IMR-90 (cell line): Measurements from ENCODE around the gene GARNL3. TPM values are rescaled to one million over a fixed set of nuclear protein-coding genes. Genes with fewer than 3 reads are reported as not detected.

Experiments used
- ATAC-seq: fragments of 200-7000 bp; cut with Tn5 transposase; 2 replicates; pipeline ENCODE4 v1.9.1; 2020; ENCODE audit warnings: low read depth, mild to moderate bottlenecking, moderate library complexity
- BruUV-seq: library from RNA; stranded (reverse); fragments of 400-500 nt; replicated peaks from 2 replicates; lab custom pipeline; 2021; lab: Mats Ljungman, UMichigan
- CTCF ChIA-PET: fragments of 300-600 bp; formaldehyde crosslinking; extraction: SDS; loops from one replicate; lab custom pipeline; 2021; ENCODE audit warnings: antibody characterized with exemption; lab: Yijun Ruan, JAX
- POLR2A ChIA-PET: fragments of 300-600 bp; sonication (Branson Sonifier 250); formaldehyde crosslinking; loops from one replicate; lab custom pipeline; 2022; ENCODE audit warnings: antibody characterized with exemption; ENCODE audit not compliant: unreplicated experiment; lab: Charles Lee
- DNase-seq: peaks from one replicate; pipeline ENCODE4 v3.0.0; 2013
- H2AFZ ChIP-seq: replicated peaks from 2 replicates; pipeline ENCODE3; 2013; ENCODE audit warnings: low read length, mild to moderate bottlenecking; ENCODE audit not compliant: poor library complexity
- H2AK5ac ChIP-seq: 2 replicates; pipeline ENCODE4 v1.6.1; 2013; ENCODE audit warnings: low read depth, low read length, inconsistent platforms
- H2AK9ac ChIP-seq: replicated peaks from 2 replicates; pipeline ENCODE3; 2013; ENCODE audit warnings: mild to moderate bottlenecking, low read depth, low read length, moderate library complexity; ENCODE audit not compliant: poor library complexity
- H2BK120ac ChIP-seq: 2 replicates; pipeline ENCODE4 v1.6.1; 2013; ENCODE audit warnings: low read depth, low read length, inconsistent platforms
- H2BK15ac ChIP-seq: 3 replicates; pipeline ENCODE4 v1.6.1; 2013; ENCODE audit warnings: low read depth, low read length, inconsistent platforms
- H2BK20ac ChIP-seq: 2 replicates; pipeline ENCODE4 v1.6.1; 2013; ENCODE audit warnings: low read depth, mild to moderate bottlenecking, inconsistent platforms, low read length, moderate library complexity
- H2BK5ac ChIP-seq: 2 replicates; pipeline ENCODE4 v1.6.1; 2013; ENCODE audit warnings: mild to moderate bottlenecking, low read depth, low read length, inconsistent platforms; ENCODE audit not compliant: poor library complexity, severe bottlenecking
- H3K14ac ChIP-seq: replicated peaks from 2 replicates; pipeline ENCODE4 v1.6.1; 2013; ENCODE audit warnings: low read depth, low read length, inconsistent platforms
- H3K18ac ChIP-seq: 2 replicates; pipeline ENCODE4 v1.6.1; 2013; ENCODE audit warnings: low read depth, low read length, control low read depth
- H3K23ac ChIP-seq: 2 replicates; pipeline ENCODE4 v1.6.1; 2013; ENCODE audit warnings: low read depth, low read length, inconsistent platforms
- H3K27ac ChIP-seq: 2 replicates; pipeline ENCODE4 v1.5.1; 2013; ENCODE audit warnings: mild to moderate bottlenecking, control low read depth, low read length; ENCODE audit not compliant: insufficient read depth
- H3K27me3 ChIP-seq: 2 replicates; pipeline ENCODE4 v1.6.1; 2013; ENCODE audit warnings: low read length; ENCODE audit not compliant: control insufficient read depth, insufficient read depth
- H3K36me3 ChIP-seq: 2 replicates; pipeline ENCODE4 v1.6.1; 2013; ENCODE audit warnings: low read length, mixed read lengths; ENCODE audit not compliant: control insufficient read depth, insufficient read depth
- H3K4ac ChIP-seq: 2 replicates; pipeline ENCODE4 v1.6.1; 2013; ENCODE audit warnings: low read depth, low read length, inconsistent platforms
- H3K4me1 ChIP-seq: 2 replicates; pipeline ENCODE4 v1.6.1; 2013; ENCODE audit warnings: low read length, mixed read lengths; ENCODE audit not compliant: control insufficient read depth, insufficient read depth
- H3K4me2 ChIP-seq: 2 replicates; pipeline ENCODE4 v1.6.1; 2013; ENCODE audit warnings: low read depth, mild to moderate bottlenecking, control low read depth, low read length, moderate library complexity
- H3K4me3 ChIP-seq: 2 replicates; pipeline ENCODE4 v1.5.1; 2013; ENCODE audit warnings: low read depth, mild to moderate bottlenecking, control low read depth, low read length, moderate library complexity; ENCODE audit not compliant: insufficient read depth
- H3K56ac ChIP-seq: 2 replicates; pipeline ENCODE4 v1.6.1; 2013; ENCODE audit warnings: low read length, inconsistent platforms; ENCODE audit not compliant: insufficient read depth; ENCODE audit errors: extremely low read depth
- H3K79me1 ChIP-seq, 2 experiments: 2 replicates each; pipeline ENCODE4 v1.6.1; 2013; ENCODE audit warnings: low read length in 2 of 2, inconsistent platforms in 1 of 2, low read depth in 1 of 2
- H3K9ac ChIP-seq: 2 replicates; pipeline ENCODE4 v1.6.1; 2013; ENCODE audit warnings: low read depth, low read length, control low read depth
- H3K9me1 ChIP-seq: 2 replicates; pipeline ENCODE4 v1.6.1; 2013; ENCODE audit warnings: low read length, inconsistent platforms; ENCODE audit not compliant: insufficient read depth
- H3K9me3 ChIP-seq: 2 replicates; pipeline ENCODE4 v1.6.1; 2013; ENCODE audit warnings: low read length; ENCODE audit not compliant: control insufficient read depth, insufficient read depth
- H4K20me1 ChIP-seq: 2 replicates; pipeline ENCODE4 v1.6.1; 2013; ENCODE audit warnings: low read length, inconsistent platforms; ENCODE audit not compliant: insufficient read depth
- H4K5ac ChIP-seq: 2 replicates; pipeline ENCODE4 v1.6.1; 2013; ENCODE audit warnings: mild to moderate bottlenecking, low read depth, low read length, control low read depth
- H4K8ac ChIP-seq, 2 experiments: 2 replicates each; pipeline ENCODE4 v1.6.1; 2013; ENCODE audit warnings: low read depth in 2 of 2, low read length in 2 of 2, control low read depth in 1 of 2, inconsistent platforms in 1 of 2
- H4K91ac ChIP-seq: 2 replicates; pipeline ENCODE4 v1.6.1; 2013; ENCODE audit warnings: low read depth, low read length, inconsistent platforms; ENCODE audit not compliant: insufficient read depth
- RFX5 ChIP-seq: IDR thresholded peaks from 2 replicates; pipeline ENCODE4 v1.8.0; 2012; ENCODE audit warnings: low read depth, mild to moderate bottlenecking, low read length, moderate library complexity
- WGBS, 2 experiments: methylation state at CpG; one replicate each; pipeline versions ENCODE4 v1.1.5 to v1.1.7; 2013; ENCODE audit warnings: missing lambda C conversion rate in 2 of 2; ENCODE audit not compliant: insufficient read length in 1 of 2; ENCODE audit errors: extremely low coverage in 2 of 2; 5-methylcytosine and 5-hydroxymethylcytosine counted together
- dilution Hi-C: fragments of 300-500 bp; cut with HindIII; formaldehyde crosslinking; loops from one replicate; pipeline ENCODE4 v1.14.3; 2018; ENCODE audit warnings: low sequenced_read_pairs; ENCODE audit not compliant: unreplicated experiment
- in situ Hi-C: fragments of 300-500 bp; cut with MboI; formaldehyde crosslinking; loops from 3 replicates; pipeline ENCODE4 v1.14.3; 2019; ENCODE audit warnings: low sequenced_read_pairs, inconsistent platforms, mixed read lengths
- intact Hi-C: fragments of 100-400 bp; cut with micrococcal nuclease; formaldehyde crosslinking; loops from 2 replicates; pipeline ENCODE4 v1.10.0; 2022
- polyA plus RNA-seq, 3 experiments: library from polyadenylated mRNA; depleted of rRNA; stranded (reverse); fragments of >200 nt; gene quantifications; 2 replicates each; pipeline ENCODE4 v1.2.3, GENCODE V29; 2012; ENCODE audit warnings: low replicate concordance in 1 of 3
- total RNA-seq: library from RNA; depleted of rRNA; stranded (reverse); fragments of >200 nt; gene quantifications from 2 replicates; pipeline ENCODE4 v1.2.3, GENCODE V29; 2012
- TF ChIP-seq, protein P1 (sequence below): fragments of 150-350 bp; IDR thresholded peaks from 2 replicates; pipeline ENCODE4 v1.6.1; 2017; ENCODE audit warnings: mild to moderate bottlenecking, antibody characterized with exemption, low read length, low read depth

The GARNL3 gene
- total and polyA plus RNA-seq, 2 of the 4 experiments (the other 2 are of a cell fraction), result 1.9 to 5.0 TPM

DNA sequence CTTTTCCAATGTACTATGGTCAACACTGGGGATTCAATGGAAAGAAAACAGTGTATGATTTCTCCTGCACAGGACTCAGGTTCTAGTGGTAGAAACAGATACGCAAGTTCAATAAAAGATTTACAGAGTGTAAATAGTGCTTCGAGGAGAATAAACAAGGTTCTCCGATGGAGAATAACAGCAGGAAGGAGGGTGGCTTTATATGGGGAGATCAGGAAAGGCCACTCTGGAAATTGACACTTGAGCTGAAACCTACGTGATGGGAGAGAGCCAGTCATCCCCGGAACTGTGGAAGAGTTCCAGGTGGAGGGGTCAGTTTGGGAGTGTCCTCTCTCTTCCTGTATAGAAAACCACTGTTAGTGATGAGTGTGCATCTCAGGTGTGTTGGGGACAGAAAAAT is 65.9 kb downstream of the GARNL3 start:
- dilution Hi-C loops (no loop called here), in situ Hi-C loops (no loop called here), intact Hi-C loops (no loop called here)
- CTCF ChIA-PET, result interaction anchor here (1.0 kb wide), 1 partner anchor 18 kb away, joined by 3 read pairs; no protein-coding TSS in a partner anchor
- no peaks in the 10 kb centered on the region for H3K79me1 ChIP-seq
- H2BK20ac ChIP-seq, result no peak overlapping the region
- H3K14ac ChIP-seq, result no peak overlapping the region
- ATAC-seq, result no peak
- BruUV-seq, result no TSS peak
- no peak overlapping the region for H4K8ac ChIP-seq
- TF ChIP-seq, protein P1, sequence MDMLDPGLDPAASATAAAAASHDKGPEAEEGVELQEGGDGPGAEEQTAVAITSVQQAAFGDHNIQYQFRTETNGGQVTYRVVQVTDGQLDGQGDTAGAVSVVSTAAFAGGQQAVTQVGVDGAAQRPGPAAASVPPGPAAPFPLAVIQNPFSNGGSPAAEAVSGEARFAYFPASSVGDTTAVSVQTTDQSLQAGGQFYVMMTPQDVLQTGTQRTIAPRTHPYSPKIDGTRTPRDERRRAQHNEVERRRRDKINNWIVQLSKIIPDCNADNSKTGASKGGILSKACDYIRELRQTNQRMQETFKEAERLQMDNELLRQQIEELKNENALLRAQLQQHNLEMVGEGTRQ, result no peak
- TF ChIP-seq RFX5, result no peak
- no peak overlapping the region for H3K27ac ChIP-seq
- POLR2A ChIA-PET, result no interaction called here
- H3K27me3 ChIP-seq, result no peaks in the 10 kb centered on the region
- no peak overlapping the region for H3K9ac ChIP-seq
- no peak overlapping the region for H3K4me3 ChIP-seq
- H3K9me3 ChIP-seq, result no peaks in the 10 kb centered on the region
- no peaks in the 10 kb centered on the region for H3K36me3 ChIP-seq
- no peaks in the 10 kb centered on the region for H4K20me1 ChIP-seq
- no peak overlapping the region for H2BK5ac ChIP-seq
- DNase-seq, result no peak
- H2AFZ ChIP-seq, result no peak overlapping the region
- peaks cover 4% of the 10 kb centered on the region for H3K9me1 ChIP-seq
- 86% methylated on average over 2 of the region's 5 CpGs; no CpG with 5 or more reads in 1 of the 2 experiments for WGBS, 2 experiments
- H3K56ac ChIP-seq, result no peak overlapping the region
- H3K4me1 ChIP-seq, result peaks cover 4% of the 10 kb centered on the region
- H3K4me2 ChIP-seq, result no peak overlapping the region
- H3K23ac ChIP-seq, result no peak overlapping the region
- H4K5ac ChIP-seq, result no peak overlapping the region
- H2BK120ac ChIP-seq, result no peak overlapping the region
- no peak overlapping the region for H4K91ac ChIP-seq
- no peak overlapping the region for H3K18ac ChIP-seq
- H2AK9ac ChIP-seq, result no peak overlapping the region
- no peak overlapping the region for H3K4ac ChIP-seq
- H2BK15ac ChIP-seq, result no peak overlapping the region
- H2AK5ac ChIP-seq, result no peak overlapping the region
